Trophoblast cell (in vitro differentiated cells and primary cell): ENCODE results near the gene GADD45GIP1. TPM values are rescaled to one million over a fixed set of nuclear protein-coding genes. Genes with fewer than 3 reads are reported as not detected.
A peak's percentile ranks its signal among the peaks of the same experiment; 100 is the strongest.

Experiments used
- DNase-seq, 2 donors: peaks; one replicate each; pipeline ENCODE4 v3.0.0-alpha.2; 2016
- H2AFZ ChIP-seq: 2 replicates; pipeline ENCODE4 v1.6.1; 2013; ENCODE audit warnings: low read length, moderate library complexity, mild to moderate bottlenecking; ENCODE audit not compliant: insufficient read depth, poor library complexity
- H2AK5ac ChIP-seq: 2 replicates; pipeline ENCODE4 v1.6.1; 2013; ENCODE audit warnings: mild to moderate bottlenecking, low read length
- H2BK120ac ChIP-seq: 2 replicates; pipeline ENCODE4 v1.6.1; 2013; ENCODE audit warnings: low read length, mild to moderate bottlenecking, moderate library complexity; ENCODE audit not compliant: insufficient read depth, poor library complexity
- H2BK12ac ChIP-seq: 2 replicates; pipeline ENCODE4 v1.6.1; 2013; ENCODE audit warnings: mild to moderate bottlenecking, low read length, moderate library complexity
- H2BK5ac ChIP-seq: 2 replicates; pipeline ENCODE4 v1.6.1; 2013; ENCODE audit warnings: low read length, low read depth, moderate library complexity, mild to moderate bottlenecking; ENCODE audit not compliant: poor library complexity
- H3K14ac ChIP-seq: 2 replicates; pipeline ENCODE4 v1.6.1; 2013; ENCODE audit warnings: mild to moderate bottlenecking, low read length
- H3K18ac ChIP-seq: 2 replicates; pipeline ENCODE4 v1.6.1; 2013; ENCODE audit warnings: mild to moderate bottlenecking, low read length
- H3K23ac ChIP-seq: 2 replicates; pipeline ENCODE4 v1.6.1; 2013; ENCODE audit warnings: low read length
- H3K27ac ChIP-seq: 2 replicates; pipeline ENCODE4 v1.5.1; 2013; ENCODE audit warnings: low read depth, mild to moderate bottlenecking, inconsistent platforms, low read length, moderate library complexity
- H3K27me3 ChIP-seq: 2 replicates; pipeline ENCODE4 v1.6.1; 2013; ENCODE audit warnings: inconsistent platforms, mild to moderate bottlenecking, low read length, moderate library complexity; ENCODE audit not compliant: insufficient read depth
- H3K36me3 ChIP-seq, 2 experiments: 1 replicate in 1 of 2; 2 replicates in 1 of 2; pipeline ENCODE4 v1.6.1; 2013; ENCODE audit warnings: low read length in 2 of 2, mild to moderate bottlenecking in 2 of 2, moderate library complexity in 1 of 2; ENCODE audit not compliant: insufficient read depth in 2 of 2, control insufficient read depth in 1 of 2
- H3K4ac ChIP-seq: 2 replicates; pipeline ENCODE4 v1.6.1; 2013; ENCODE audit warnings: low read depth, mild to moderate bottlenecking, low read length, moderate library complexity
- H3K4me1 ChIP-seq, 2 experiments: 1 replicate in 1 of 2; 2 replicates in 1 of 2; pipeline ENCODE4 v1.6.1; 2013; ENCODE audit warnings: low read length in 2 of 2, mild to moderate bottlenecking in 2 of 2, moderate library complexity in 1 of 2; ENCODE audit not compliant: insufficient read depth in 2 of 2, control insufficient read depth in 1 of 2
- H3K4me2 ChIP-seq: 2 replicates; pipeline ENCODE4 v1.6.1; 2013; ENCODE audit warnings: inconsistent platforms, mild to moderate bottlenecking, low read length, moderate library complexity
- H3K4me3 ChIP-seq: 2 replicates; pipeline ENCODE4 v1.5.1; 2013; ENCODE audit warnings: mild to moderate bottlenecking, low read depth, low read length, inconsistent platforms
- H3K79me1 ChIP-seq: one replicate; pipeline ENCODE4 v1.6.1; 2013; ENCODE audit warnings: low read length
- H3K79me2 ChIP-seq: 2 replicates; pipeline ENCODE4 v1.6.1; 2013; ENCODE audit warnings: low read length, mild to moderate bottlenecking; ENCODE audit not compliant: control insufficient read depth, insufficient read depth, poor library complexity
- H3K9ac ChIP-seq: 2 replicates; pipeline ENCODE4 v1.6.1; 2013; ENCODE audit warnings: mild to moderate bottlenecking, low read length
- H3K9me3 ChIP-seq: 2 replicates; pipeline ENCODE4 v1.6.1; 2013; ENCODE audit warnings: low read depth, mild to moderate bottlenecking, control low read depth, inconsistent platforms, low read length; ENCODE audit not compliant: insufficient read depth
- H4K12ac ChIP-seq: 2 replicates; pipeline ENCODE4 v1.6.1; 2013; ENCODE audit warnings: low read depth, mild to moderate bottlenecking, low read length, moderate library complexity
- H4K8ac ChIP-seq: 2 replicates; pipeline ENCODE4 v1.6.1; 2013; ENCODE audit warnings: low read depth, mild to moderate bottlenecking, low read length, moderate library complexity
- H4K91ac ChIP-seq: one replicate; pipeline ENCODE4 v1.6.1; 2013; ENCODE audit warnings: low read depth, mild to moderate bottlenecking, low read length, moderate library complexity
- WGBS: extraction: QIAGEN DNeasy Blood & Tissue Kit; methylation state at CpG from one replicate; pipeline ENCODE4 v1.1.7; 2013; ENCODE audit warnings: missing lambda C conversion rate; ENCODE audit not compliant: insufficient read length, insufficient coverage; ENCODE audit errors: extremely low coverage; 5-methylcytosine and 5-hydroxymethylcytosine counted together
- polyA plus RNA-seq: library from polyadenylated mRNA; stranded (reverse); fragments of 200-250 nt; gene quantifications from 2 replicates; pipeline ENCODE4 v1.2.3, GENCODE V29; 2013

GADD45GIP1 gene
- 35.0 and 36.2 TPM in 2 replicates for polyA plus RNA-seq

- WGBS, result no CpG with 5 or more reads among the region's 84 CpGs
- peaks cover 26 to 30% of the 10 kb centered on the region in 2 experiments for H3K36me3 ChIP-seq
- peak within 1 kb of the TSS; percentile 61 for H3K14ac ChIP-seq
- H3K23ac ChIP-seq, result no peak within 1 kb of the TSS
- H3K18ac ChIP-seq, result peak within 1 kb of the TSS; percentile 43
- H2AK5ac ChIP-seq, result peak within 1 kb of the TSS; percentile 19
- peak within 1 kb of the TSS; percentile 1 for H2BK120ac ChIP-seq
- no peak within 1 kb of the TSS for H2BK12ac ChIP-seq
- peaks cover 6% of the 10 kb centered on the region for H3K79me1 ChIP-seq
- peak within 1 kb of the TSS; percentile 91 for H2BK5ac ChIP-seq
- H4K12ac ChIP-seq, result peak within 1 kb of the TSS; percentile 78
- H3K4me2 ChIP-seq, result peak within 1 kb of the TSS; percentile 90
- peaks cover 4 to 7% of the 10 kb centered on the region in 2 experiments for H3K4me1 ChIP-seq
- H4K91ac ChIP-seq, result peak within 1 kb of the TSS; percentile 93
- H3K4ac ChIP-seq, result peak within 1 kb of the TSS; percentile 96
- H3K9me3 ChIP-seq, result peaks cover 2% of the 10 kb centered on the region
- H3K27ac ChIP-seq, result peak within 1 kb of the TSS; percentile 91
- H3K27me3 ChIP-seq, result no peaks in the 10 kb centered on the region
- peak within 1 kb of the TSS; percentile 77 for H4K8ac ChIP-seq
- peak within 1 kb of the TSS; percentile 44 for H2AFZ ChIP-seq
- peak within 1 kb of the TSS; percentile 96 for H3K9ac ChIP-seq
- peak within 1 kb of the TSS; percentile 97 for H3K4me3 ChIP-seq
- peaks cover 5% of the 10 kb centered on the region for H3K79me2 ChIP-seq
- DNase-seq, result peak; percentile 65 to 83
Measured at GRCh38 chr19:12956446-12957388, at the start of gene GADD45GIP1. Gene GADD45GIP1, minus strand, starts transcription at chr19:12957223. Its CDS starts 11 bp downstream, at chr19:12957212.

DNA sequence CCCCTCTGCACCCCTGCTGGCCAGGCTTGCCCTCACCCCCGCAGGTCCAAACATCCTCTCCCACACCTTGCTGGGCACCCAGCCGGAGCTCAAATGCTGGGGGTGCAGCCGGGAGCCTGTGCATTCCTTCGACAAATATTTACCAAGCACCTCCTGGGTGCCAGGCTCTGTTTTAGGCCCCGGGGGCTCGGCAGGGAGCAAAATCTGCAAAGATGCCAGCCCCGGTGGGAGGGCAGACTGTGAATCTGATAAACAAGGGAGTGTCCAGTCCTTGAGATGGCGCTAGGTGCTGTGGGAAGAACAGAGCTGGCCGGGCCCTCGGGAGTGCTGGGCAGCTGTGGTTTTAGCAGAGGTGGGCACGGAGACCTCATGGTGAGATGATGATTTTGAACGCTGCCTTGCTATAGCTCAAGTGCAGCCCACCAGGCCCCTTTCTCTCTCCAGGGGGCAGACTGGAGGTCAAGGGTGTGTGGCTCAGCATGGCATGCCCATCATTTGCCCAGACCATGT, 48.9 kb upstream of the GADD45GIP1 start:
- no peaks in the 10 kb centered on the region for H3K4me1 ChIP-seq
- no peak overlapping the region for H4K12ac ChIP-seq

DNA sequence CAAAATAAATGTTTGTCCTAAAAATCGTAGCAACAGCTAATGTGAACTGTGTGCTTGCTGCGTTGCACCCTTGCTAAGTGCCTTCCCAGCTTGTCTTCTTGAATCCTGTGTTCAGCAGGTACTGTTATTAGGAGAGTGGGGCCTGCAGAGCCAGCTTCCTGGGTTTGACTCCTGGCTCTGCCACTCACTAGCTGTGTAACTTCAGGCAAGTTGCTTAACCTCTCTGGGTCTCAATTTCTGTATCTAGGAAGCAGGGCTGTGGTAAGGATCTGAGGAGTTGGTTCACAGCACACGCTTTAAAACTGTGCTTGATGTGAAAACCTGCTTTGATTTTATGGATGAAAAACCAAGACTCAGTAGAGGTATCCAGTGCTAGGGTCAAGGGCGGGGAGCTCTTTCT, 48.2 kb upstream of the GADD45GIP1 start:
- H3K23ac ChIP-seq, result no peak overlapping the region
- no peak overlapping the region for H3K27ac ChIP-seq
- no peak overlapping the region for H2AK5ac ChIP-seq
- no peak overlapping the region for H3K4me2 ChIP-seq
- no peak overlapping the region for H4K91ac ChIP-seq
- H3K9me3 ChIP-seq, result peaks cover 16% of the 10 kb centered on the region
- no peak overlapping the region for H3K4ac ChIP-seq
- H2AFZ ChIP-seq, result no peak overlapping the region
- no peak overlapping the region for H2BK5ac ChIP-seq
- no peak overlapping the region for H3K9ac ChIP-seq
- H3K36me3 ChIP-seq, result no peaks in the 10 kb centered on the region
- H4K8ac ChIP-seq, result no peak overlapping the region
- no peaks in the 10 kb centered on the region for H3K4me1 ChIP-seq
- no peak overlapping the region for H2BK120ac ChIP-seq
- peaks cover 48% of the 10 kb centered on the region for H3K27me3 ChIP-seq
- no peak overlapping the region for H3K14ac ChIP-seq
- no peak overlapping the region for H3K18ac ChIP-seq
- no CpG with 5 or more reads among the region's 4 CpGs for WGBS
- no peak overlapping the region for H4K12ac ChIP-seq
- H3K79me1 ChIP-seq, result no peaks in the 10 kb centered on the region
- no peak for DNase-seq
- H3K4me3 ChIP-seq, result no peak overlapping the region
- H2BK12ac ChIP-seq, result no peak overlapping the region
- H3K79me2 ChIP-seq, result no peaks in the 10 kb centered on the region

More for the DNA sequence above, 48.9 kb upstream of the GADD45GIP1 start:
- H3K36me3 ChIP-seq, result no peaks in the 10 kb centered on the region
- H3K79me1 ChIP-seq, result no peaks in the 10 kb centered on the region
- no peaks in the 10 kb centered on the region for H3K79me2 ChIP-seq
- no peak overlapping the region for H2AK5ac ChIP-seq
- H2BK12ac ChIP-seq, result no peak overlapping the region
- H3K18ac ChIP-seq, result no peak overlapping the region
- no peak overlapping the region for H3K9ac ChIP-seq
- peaks cover 55% of the 10 kb centered on the region for H3K27me3 ChIP-seq
- no peak overlapping the region for H4K91ac ChIP-seq
- no peak overlapping the region for H3K4me3 ChIP-seq
- no peak overlapping the region for H4K8ac ChIP-seq
- no peak overlapping the region for H3K23ac ChIP-seq
- no peak overlapping the region for H2AFZ ChIP-seq
- no peak overlapping the region for H3K27ac ChIP-seq
- no peak for DNase-seq
- H2BK5ac ChIP-seq, result no peak overlapping the region
- no peak overlapping the region for H3K4ac ChIP-seq
- no peak overlapping the region for H3K4me2 ChIP-seq
- no peak overlapping the region for H3K14ac ChIP-seq
- H3K9me3 ChIP-seq, result peaks cover 14% of the 10 kb centered on the region
- whole genome bisulfite sequencing, result no CpG with 5 or more reads among the region's 12 CpGs
- H2BK120ac ChIP-seq, result no peak overlapping the region

DNA sequence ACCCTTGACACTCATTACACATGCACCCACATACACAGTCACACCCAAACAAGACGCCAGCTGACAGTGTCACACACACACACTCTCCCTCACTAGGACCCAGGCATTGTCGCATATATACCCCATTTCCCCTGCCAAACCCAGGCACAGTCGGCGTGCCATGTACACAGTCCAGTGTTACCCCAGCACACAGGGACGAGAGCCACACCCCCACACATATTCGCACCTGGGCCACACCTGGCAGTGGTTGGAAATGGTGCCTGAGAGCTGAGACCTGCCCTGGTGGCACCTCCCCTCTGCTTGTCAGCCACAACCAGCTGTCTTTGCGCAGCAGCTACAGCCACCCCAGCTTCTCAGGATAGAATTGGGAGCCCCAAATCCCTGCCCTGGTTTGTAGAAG, 47.2 kb upstream of the GADD45GIP1 start:
- no peak overlapping the region for H4K12ac ChIP-seq
- H3K79me2 ChIP-seq, result no peaks in the 10 kb centered on the region
- no peak overlapping the region for H3K27ac ChIP-seq
- no peak overlapping the region for H3K23ac ChIP-seq
- H2AK5ac ChIP-seq, result no peak overlapping the region
- H3K4me1 ChIP-seq, result no peaks in the 10 kb centered on the region
- no peak overlapping the region for H3K4me3 ChIP-seq
- H4K91ac ChIP-seq, result no peak overlapping the region
- H3K36me3 ChIP-seq, result no peaks in the 10 kb centered on the region
- H3K14ac ChIP-seq, result no peak overlapping the region
- DNase-seq, result no peak
- H3K9me3 ChIP-seq, result peaks cover 16% of the 10 kb centered on the region
- H2BK5ac ChIP-seq, result no peak overlapping the region
- H2AFZ ChIP-seq, result no peak overlapping the region
- H2BK120ac ChIP-seq, result no peak overlapping the region
- H3K18ac ChIP-seq, result no peak overlapping the region
- H3K79me1 ChIP-seq, result no peaks in the 10 kb centered on the region
- no peak overlapping the region for H3K9ac ChIP-seq
- H3K4ac ChIP-seq, result no peak overlapping the region
- WGBS, result no CpG with 5 or more reads among the region's 7 CpGs
- no peak overlapping the region for H4K8ac ChIP-seq
- H3K4me2 ChIP-seq, result no peak overlapping the region
- H2BK12ac ChIP-seq, result no peak overlapping the region
- H3K27me3 ChIP-seq, result peaks cover 42% of the 10 kb centered on the region
